Right lobe of liver (tissue), 4 donors: Measurements from ENCODE around the gene SLC17A7.

Source experiments
- CTCF ChIP-seq, 4 donors: fragments of 200-600 bp in 3 of 4; fragments of 450-650 bp in 1 of 4; IDR thresholded peaks; one replicate each; pipeline versions ENCODE4 v1.5.1 to v1.8.0; 2016 to 2022; ENCODE audit warnings: antibody characterized with exemption in 4 of 4, mild to moderate bottlenecking in 2 of 4
- POLR2A ChIP-seq: fragments of 450-650 bp; IDR thresholded peaks from one replicate; pipeline ENCODE4 v1.6.1; 2017; ENCODE audit warnings: antibody characterized with exemption, mild to moderate bottlenecking
- donor health status: DM: no; HTN: no; CAD: no.
- donor health status: DM: no; HTN: no; CAD: no.
- donor health status: DM: no; HTN: yes; CAD: no.

- TF ChIP-seq POLR2A (no peak), CTCF (IDR thresholded peaks at IDR 0.05) (no peak)
These were observed 57.7 kb downstream of the SLC17A7 start for GRCh38 chr19:49383599-49383998.
